Astrocyte of the spinal cord (primary cell): ENCODE results near the gene LSR.

ENCODE experiments used
- DNase-seq: peaks from one replicate; pipeline ENCODE4 v3.0.0; 2011; ENCODE audit warnings: low read depth, low spot score
- H3K4me3 ChIP-seq: 2 replicates; pipeline ENCODE4 v1.5.1; 2011; ENCODE audit warnings: low read depth, mild to moderate bottlenecking, low read length, moderate library complexity
- in situ Hi-C: cut with HindIII; loops from 2 replicates; pipeline ENCODE4 v1.10.0; 2017; ENCODE audit warnings: low sequenced_read_pairs
- TF ChIP-seq, protein P1 (sequence below): IDR thresholded peaks from 2 replicates; pipeline ENCODE4 v1.5.1; 2012; ENCODE audit warnings: low read depth, mild to moderate bottlenecking, low read length, inconsistent platforms

The LSR gene

DNA sequence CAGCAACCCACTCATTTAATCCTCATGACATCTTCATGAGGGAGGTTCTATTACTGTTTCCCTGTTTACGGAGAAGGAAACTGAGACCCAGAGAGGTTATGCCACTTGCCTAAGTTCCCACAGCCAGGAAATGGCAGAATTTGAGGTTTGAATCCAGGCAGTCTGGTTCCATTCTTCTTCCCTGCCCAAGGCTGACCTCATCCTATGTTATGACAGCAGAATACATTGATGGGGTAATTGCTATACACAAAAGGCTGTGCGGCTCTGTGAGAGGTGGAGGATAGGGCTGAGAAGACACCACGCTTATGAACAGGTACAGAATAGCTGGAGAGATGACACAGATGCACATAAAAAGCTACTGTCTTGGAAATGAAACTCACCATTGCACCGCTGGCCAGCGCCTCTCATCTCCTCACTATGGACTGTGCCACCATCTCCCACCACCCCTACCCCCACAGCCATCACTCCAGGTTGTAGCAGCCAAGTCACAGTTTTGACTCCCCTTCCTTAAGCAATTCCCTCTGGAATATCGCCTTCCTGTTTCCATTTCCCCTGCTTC is 54.6 kb downstream of the LSR start:
- TF ChIP-seq, protein P1, sequence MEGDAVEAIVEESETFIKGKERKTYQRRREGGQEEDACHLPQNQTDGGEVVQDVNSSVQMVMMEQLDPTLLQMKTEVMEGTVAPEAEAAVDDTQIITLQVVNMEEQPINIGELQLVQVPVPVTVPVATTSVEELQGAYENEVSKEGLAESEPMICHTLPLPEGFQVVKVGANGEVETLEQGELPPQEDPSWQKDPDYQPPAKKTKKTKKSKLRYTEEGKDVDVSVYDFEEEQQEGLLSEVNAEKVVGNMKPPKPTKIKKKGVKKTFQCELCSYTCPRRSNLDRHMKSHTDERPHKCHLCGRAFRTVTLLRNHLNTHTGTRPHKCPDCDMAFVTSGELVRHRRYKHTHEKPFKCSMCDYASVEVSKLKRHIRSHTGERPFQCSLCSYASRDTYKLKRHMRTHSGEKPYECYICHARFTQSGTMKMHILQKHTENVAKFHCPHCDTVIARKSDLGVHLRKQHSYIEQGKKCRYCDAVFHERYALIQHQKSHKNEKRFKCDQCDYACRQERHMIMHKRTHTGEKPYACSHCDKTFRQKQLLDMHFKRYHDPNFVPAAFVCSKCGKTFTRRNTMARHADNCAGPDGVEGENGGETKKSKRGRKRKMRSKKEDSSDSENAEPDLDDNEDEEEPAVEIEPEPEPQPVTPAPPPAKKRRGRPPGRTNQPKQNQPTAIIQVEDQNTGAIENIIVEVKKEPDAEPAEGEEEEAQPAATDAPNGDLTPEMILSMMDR: no peak
- no peak overlapping the region for H3K4me3 ChIP-seq
- DNase-seq: no peak
- in situ Hi-C loops: no loop called here

DNA sequence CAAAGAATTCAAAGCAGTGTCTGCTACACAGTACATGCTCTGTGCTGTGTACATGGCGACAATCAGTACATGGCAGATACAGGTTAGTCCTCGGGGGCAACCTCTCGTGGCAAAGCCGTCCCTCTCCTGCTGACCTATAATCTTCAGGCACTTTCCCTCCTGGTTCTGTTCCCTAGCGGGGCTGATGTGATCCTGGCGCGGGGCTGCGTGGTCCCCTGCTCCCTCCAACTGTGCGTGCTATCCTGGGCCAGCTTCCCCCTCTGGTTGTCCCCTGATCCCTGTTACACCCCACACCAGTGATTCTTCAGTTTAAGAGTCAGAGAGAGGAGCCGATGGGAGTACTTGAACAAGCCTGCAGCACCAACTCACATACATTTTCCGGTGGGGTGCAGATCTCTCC is 55.2 kb downstream of the LSR start:
- TF ChIP-seq, protein P1: no peak
- H3K4me3 ChIP-seq: no peak overlapping the region
- in situ Hi-C loops: no loop called here
- no peak for DNase-seq

DNA sequence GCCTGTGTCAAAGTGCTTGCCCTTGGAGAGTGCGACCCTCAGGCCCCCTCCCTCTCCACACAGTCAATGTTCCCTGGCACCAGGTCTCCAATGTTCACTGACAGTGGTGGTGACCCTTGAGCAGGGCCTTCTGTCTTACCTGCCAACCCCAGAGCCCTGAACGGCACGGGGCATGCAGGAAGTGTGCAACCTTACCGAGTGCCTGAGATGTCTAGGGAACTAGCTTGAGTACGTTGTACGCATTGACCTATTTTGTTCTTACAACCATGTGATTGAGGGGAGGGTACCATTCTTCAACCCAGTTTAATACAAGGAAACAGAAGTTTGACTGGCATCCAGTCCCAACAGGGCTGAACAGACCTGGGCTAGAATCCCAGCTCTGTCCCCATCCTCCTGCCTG is 56.4 kb downstream of the LSR start:
- in situ Hi-C loops: no loop called here
- no peak overlapping the region for H3K4me3 ChIP-seq
- no peak for DNase-seq
- TF ChIP-seq, protein P1: no peak

DNA sequence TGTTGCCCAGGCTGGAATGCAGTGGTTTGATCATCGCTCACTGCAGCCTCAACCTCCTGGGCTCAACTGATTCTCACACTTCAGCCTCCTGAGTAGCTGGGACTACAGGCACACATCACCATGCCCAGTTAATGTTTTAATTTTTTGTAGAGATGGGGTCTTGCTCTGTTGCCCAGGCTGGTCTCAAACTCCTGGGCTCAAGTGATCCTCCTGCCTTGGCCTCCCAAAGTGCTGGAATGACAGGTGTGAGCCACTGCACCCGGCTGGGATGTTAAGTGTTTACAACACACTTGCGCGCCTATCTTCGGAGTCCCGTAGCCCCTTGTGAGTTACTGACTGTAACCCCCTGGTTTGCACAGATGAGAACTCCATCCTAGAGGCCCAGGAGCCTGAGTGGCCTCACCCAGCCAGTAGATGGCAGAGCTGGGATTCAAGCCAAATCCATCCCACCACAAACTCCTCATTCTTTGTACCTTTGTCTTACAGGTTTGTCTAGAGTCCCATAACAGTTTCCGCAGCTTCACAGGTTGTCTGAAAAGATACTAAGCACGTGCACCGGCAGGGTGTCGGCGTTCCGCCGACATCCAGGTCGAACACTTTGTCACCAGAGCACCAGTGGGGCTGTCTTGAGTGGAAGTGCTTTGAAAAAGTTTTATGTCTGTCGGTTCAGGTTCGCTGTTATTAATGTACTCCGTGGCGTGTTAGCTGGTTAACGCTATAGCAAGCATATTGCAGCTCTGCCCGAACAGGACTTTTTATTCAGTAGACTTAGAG is 57.9 kb downstream of the LSR start:
- DNase-seq: no peak
- H3K4me3 ChIP-seq: no peak overlapping the region
- TF ChIP-seq, protein P1: peak; percentile 26
- in situ Hi-C loops: no loop called here

DNA sequence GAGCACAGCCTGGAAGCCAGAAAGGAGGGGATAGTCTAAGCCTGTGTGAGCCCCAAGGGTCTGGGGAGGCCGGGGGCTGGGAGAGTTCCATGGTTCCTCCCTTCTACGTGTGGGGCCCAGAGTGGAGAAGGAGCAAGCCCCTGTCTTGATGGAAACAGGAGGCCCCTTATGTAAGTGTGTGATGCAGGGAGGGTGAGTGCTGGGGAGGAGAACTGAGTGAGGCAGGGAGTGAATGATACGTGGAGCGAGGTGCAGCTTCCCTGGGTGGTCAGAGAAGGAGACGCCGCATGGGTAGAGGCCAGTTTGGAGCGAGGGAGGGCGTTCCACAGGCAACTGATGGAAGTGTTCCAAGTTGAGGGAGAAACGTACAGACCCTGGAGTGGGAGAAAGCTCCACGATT is 59.1 kb downstream of the LSR start:
- in situ Hi-C loops: no loop called here
- H3K4me3 ChIP-seq: no peak overlapping the region
- DNase-seq: no peak
- TF ChIP-seq, protein P1: no peak

DNA sequence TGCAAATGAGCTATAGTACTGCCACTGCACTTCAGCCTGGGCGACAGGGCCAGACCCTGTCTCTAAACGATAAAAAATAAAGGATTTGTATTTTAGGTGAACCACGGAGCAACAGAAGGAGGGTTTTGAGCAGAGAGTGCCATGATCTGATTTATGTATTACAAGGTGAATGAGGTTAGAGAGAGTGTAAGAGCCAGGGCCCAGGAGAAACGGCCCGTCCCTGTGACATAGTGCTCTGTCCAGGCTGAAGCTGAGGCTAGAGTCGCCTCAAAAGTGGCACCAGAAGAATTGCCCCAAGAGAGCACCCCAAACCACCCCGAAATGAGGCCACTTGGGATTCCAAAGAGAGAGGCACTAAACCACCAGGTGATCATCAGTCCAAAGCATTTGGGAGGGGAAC is 60.1 kb downstream of the LSR start:
- TF ChIP-seq, protein P1: no peak
- in situ Hi-C loops: no loop called here
- no peak overlapping the region for H3K4me3 ChIP-seq
- no peak for DNase-seq
